GM18951 (cell line): ENCODE measurements around the gene NT5C1A.

Experiments used
- POLR2A ChIP-seq: IDR thresholded peaks from 4 replicates; pipeline ENCODE4 v1.6.1; 2011; ENCODE audit warnings: mild to moderate bottlenecking; ENCODE audit not compliant: insufficient read length, insufficient read depth; ENCODE audit errors: extremely low read depth
- in situ Hi-C: fragments of 300-500 bp; cut with MboI; formaldehyde crosslinking; loops from one replicate; pipeline ENCODE4 v1.12.0; 2022; ENCODE audit warnings: low sequenced_read_pairs, mixed read lengths, inconsistent platforms; ENCODE audit not compliant: unreplicated experiment

NT5C1A gene

GRCh38 chr1:39663559-39663958, 8.3 kb downstream of the NT5C1A start:
- TF ChIP-seq POLR2A: no peak
- in situ Hi-C loops: no loop called here

GRCh38 chr1:39662861-39663260, 9.0 kb downstream of the NT5C1A start:
- in situ Hi-C loops: no loop called here
- no peak for TF ChIP-seq POLR2A

- in situ Hi-C loops: no loop called here
- no peak for TF ChIP-seq POLR2A
Measured at GRCh38 chr1:39659538-39659937, 12.4 kb downstream of the NT5C1A start.

GRCh38 chr1:39659110-39659509, 12.8 kb downstream of the NT5C1A start:
- in situ Hi-C loops: no loop called here
- no peak for TF ChIP-seq POLR2A

- in situ Hi-C loops: no loop called here
Measured at GRCh38 chr1:39657923-39658485, 13.9 kb downstream of the NT5C1A start.

GRCh38 chr1:39657402-39657801, 14.5 kb downstream of the NT5C1A start:
- TF ChIP-seq POLR2A: no peak
- in situ Hi-C loops: no loop called here

More at GRCh38 chr1:39657923-39658485, 13.9 kb downstream of the NT5C1A start:
- no peak for TF ChIP-seq POLR2A

- in situ Hi-C loops: no loop called here
- TF ChIP-seq POLR2A: no peak
Measured at GRCh38 chr1:39656391-39656790, 15.5 kb downstream of the NT5C1A start.

- in situ Hi-C loops: no loop called here
- TF ChIP-seq POLR2A: no peak
Measured at GRCh38 chr1:39655578-39656268, 16.2 kb downstream of the NT5C1A start.

- TF ChIP-seq POLR2A: no peak
- in situ Hi-C loops: no loop called here
Measured at GRCh38 chr1:39654291-39654690, 17.6 kb downstream of the NT5C1A start.

- in situ Hi-C loops: no loop called here
- TF ChIP-seq POLR2A: no peak
Measured at GRCh38 chr1:39653546-39654031, 18.3 kb downstream of the NT5C1A start.

GRCh38 chr1:39652554-39652953, 19.4 kb downstream of the NT5C1A start:
- no peak for TF ChIP-seq POLR2A
- in situ Hi-C loops: no loop called here

GRCh38 chr1:39652105-39652504, 19.8 kb downstream of the NT5C1A start:
- no peak for TF ChIP-seq POLR2A
- in situ Hi-C loops: no loop called here

- in situ Hi-C loops: no loop called here
- TF ChIP-seq POLR2A: no peak
Measured at GRCh38 chr1:39650431-39650830, 21.5 kb downstream of the NT5C1A start.

- in situ Hi-C loops: no loop called here
- no peak for TF ChIP-seq POLR2A
Measured at GRCh38 chr1:39649636-39650185, 22.2 kb downstream of the NT5C1A start.
